ENCODE measurements around the gene REG4.

DNA sequence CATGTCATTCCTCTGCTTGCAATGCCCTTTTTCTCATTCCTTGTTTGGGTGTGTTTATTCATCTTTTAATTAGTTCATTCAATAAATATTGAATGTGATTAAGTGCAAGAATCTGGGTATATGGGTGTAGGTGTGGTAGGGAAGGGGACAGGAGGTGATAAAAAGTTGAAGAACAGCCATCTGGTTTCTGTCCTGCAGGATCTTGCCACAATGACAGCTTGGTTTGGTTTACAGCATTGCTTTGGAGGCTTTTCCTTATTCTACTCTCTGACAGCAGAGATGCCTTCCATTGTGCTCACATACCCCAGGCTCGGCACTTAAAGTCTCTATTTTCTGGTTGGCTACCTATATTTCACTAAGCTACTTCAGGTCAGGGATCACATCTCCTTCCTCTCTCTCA is 3.0 kb upstream of the REG4 start:
- no peak for TF ChIP-seq L3MBTL2 (conservative IDR thresholded peaks at IDR 0.05)
- TF ChIP-seq SP1 (IDR thresholded peaks at IDR 0.05), result no peak
- TF ChIP-seq FOXA1 (IDR thresholded peaks at IDR 0.05), result no peak
- no peak for TF ChIP-seq LEF1 (IDR thresholded peaks at IDR 0.05; ENCODE audit: borderline replicate concordance)
- TF ChIP-seq ZNF384 (IDR thresholded peaks at IDR 0.05), result no peak
- TF ChIP-seq FOXK2 (IDR thresholded peaks at IDR 0.05), result no peak
- no peak for TF ChIP-seq FOXM1 (IDR thresholded peaks at IDR 0.05; ENCODE audit: borderline replicate concordance)
- no peak for TF ChIP-seq ARNT (IDR thresholded peaks at IDR 0.05)
- TF ChIP-seq NFRKB (IDR thresholded peaks at IDR 0.05), result no peak
- no peak for TF ChIP-seq SUZ12 (IDR thresholded peaks at IDR 0.05)
- TF ChIP-seq ELF4 (IDR thresholded peaks at IDR 0.05), result no peak
- no peak for TF ChIP-seq BHLHE40 (IDR thresholded peaks at IDR 0.05; ENCODE audit: borderline replicate concordance)
- no peak for TF ChIP-seq HDGF (IDR thresholded peaks at IDR 0.05; ENCODE audit: borderline replicate concordance)
